NCI-H1092 (cell line): ENCODE data around the gene NACA2.
"Not testable (repeated sequence)": the region's sequence is repeated elsewhere in the genome, so short reads cannot be mapped to it uniquely, and the experiment has no call there.

ENCODE experiments used
- DNase-seq: peaks from one replicate; lab custom pipeline; 2025; lab: John Stamatoyannopoulos, UW

NACA2 gene

GRCh38 chr17:61591018-61591417, at the start of gene NACA2:
NACA2 (minus strand) TSS chr17:61591219; CDS start chr17:61591180, 39 bp downstream.
- DNase-seq: no peak

GRCh38 chr17:61639818-61640217, 48.8 kb upstream of the NACA2 start:
- no peak for DNase-seq

GRCh38 chr17:61638087-61638486, 47.1 kb upstream of the NACA2 start:
- no peak for DNase-seq

- peak; percentile 18 for DNase-seq
Observed at GRCh38 chr17:61635913-61636432, 45.0 kb upstream of the NACA2 start.

- no peak for DNase-seq
Observed at GRCh38 chr17:61634942-61635538, 44.0 kb upstream of the NACA2 start.

- DNase-seq: no peak
Observed at GRCh38 chr17:61634011-61634539, 43.1 kb upstream of the NACA2 start.

GRCh38 chr17:61632826-61633225, 41.8 kb upstream of the NACA2 start:
- DNase-seq: no peak

GRCh38 chr17:61631800-61632199, 40.8 kb upstream of the NACA2 start:
- DNase-seq: no peak

GRCh38 chr17:61628158-61628557, 37.1 kb upstream of the NACA2 start:
- DNase-seq: not testable (repeated sequence)

GRCh38 chr17:61627658-61628057, 36.6 kb upstream of the NACA2 start:
- no peak for DNase-seq

GRCh38 chr17:61627125-61627524, 36.1 kb upstream of the NACA2 start:
- DNase-seq: no peak

GRCh38 chr17:61625564-61625963, 34.5 kb upstream of the NACA2 start:
- DNase-seq: no peak

GRCh38 chr17:61624951-61625350, 33.9 kb upstream of the NACA2 start:
- DNase-seq: no peak

GRCh38 chr17:61621317-61621716, 30.3 kb upstream of the NACA2 start:
- DNase-seq: no peak

GRCh38 chr17:61619953-61620352, 28.9 kb upstream of the NACA2 start:
- no peak for DNase-seq

GRCh38 chr17:61619493-61619892, 28.5 kb upstream of the NACA2 start:
- no peak for DNase-seq

GRCh38 chr17:61618950-61619349, 27.9 kb upstream of the NACA2 start:
- no peak for DNase-seq

- DNase-seq: no peak
Observed at GRCh38 chr17:61617330-61617729, 26.3 kb upstream of the NACA2 start.

- no peak for DNase-seq
Observed at GRCh38 chr17:61616783-61617182, 25.8 kb upstream of the NACA2 start.

- no peak for DNase-seq
Observed at GRCh38 chr17:61614219-61614618, 23.2 kb upstream of the NACA2 start.

- DNase-seq: no peak
Observed at GRCh38 chr17:61611323-61611722, 20.3 kb upstream of the NACA2 start.

GRCh38 chr17:61605692-61606091, 14.7 kb upstream of the NACA2 start:
- no peak for DNase-seq

- no peak for DNase-seq
Observed at GRCh38 chr17:61601297-61601696, 10.3 kb upstream of the NACA2 start.

- DNase-seq: no peak
Observed at GRCh38 chr17:61600621-61601020, 9.6 kb upstream of the NACA2 start.
